Ascending aorta (tissue), 2 donors: ENCODE results near the gene GYG2. TPM values are rescaled to one million over a fixed set of nuclear protein-coding genes. Genes with fewer than 3 reads are reported as not detected.
"Not testable (repeated sequence)": the region's sequence is repeated elsewhere in the genome, so short reads cannot be mapped to it uniquely, and the experiment has no call there.

ENCODE experiments used
- DNase-seq, 2 donors: peaks; one replicate each; pipeline ENCODE4 v3.0.0-alpha.2; 2019; ENCODE audit warnings: low spot score in 2 of 2
- H3K27ac ChIP-seq, 2 donors: fragments of 200-600 bp; sonication (generic); one replicate each; pipeline ENCODE4 v1.5.1; 2016 to 2017; ENCODE audit warnings: mild to moderate bottlenecking in 1 of 2
- H3K27me3 ChIP-seq: fragments of 200-600 bp; sonication (generic); one replicate; pipeline ENCODE4 v1.5.1; 2017
- H3K36me3 ChIP-seq, 2 donors: fragments of 200-600 bp; sonication (generic); one replicate each; pipeline ENCODE4 v1.5.1; 2016
- H3K4me1 ChIP-seq, 2 donors: fragments of 200-600 bp; sonication (generic); one replicate each; pipeline ENCODE4 v1.5.1; 2016 to 2017; ENCODE audit warnings: mild to moderate bottlenecking in 1 of 2
- H3K4me3 ChIP-seq, 2 donors: fragments of 200-600 bp; sonication (generic); one replicate each; pipeline ENCODE4 v1.5.1; 2016 to 2017; ENCODE audit warnings: mild to moderate bottlenecking in 1 of 2
- H3K9me3 ChIP-seq, 2 donors: fragments of 200-600 bp; sonication (generic); one replicate each; pipeline ENCODE4 v1.5.1; 2016
- intact Hi-C: fragments of 100-400 bp; cut with DNase I; formaldehyde crosslinking; loops from one replicate; pipeline ENCODE4 v1.15.1; 2023
- total RNA-seq: library from RNA; depleted of rRNA; stranded (reverse); fragments of >200 nt; gene quantifications from one replicate; pipeline ENCODE4 v1.1.0, GENCODE V29; 2016
- TF ChIP-seq, protein P1 (sequence below), 3 experiments: fragments of 200-600 bp in 2 of 3; fragments of 450-650 bp in 1 of 3; sonication (generic) in 2 of 3; IDR thresholded peaks; one replicate each; pipeline ENCODE4 v1.5.1; 2016 to 2019; ENCODE audit warnings: antibody characterized with exemption in 3 of 3, mild to moderate bottlenecking in 1 of 3, moderate library complexity in 1 of 3

GYG2 gene
- total RNA-seq, 1 donor from 2014 or later: 0.64 TPM

DNA sequence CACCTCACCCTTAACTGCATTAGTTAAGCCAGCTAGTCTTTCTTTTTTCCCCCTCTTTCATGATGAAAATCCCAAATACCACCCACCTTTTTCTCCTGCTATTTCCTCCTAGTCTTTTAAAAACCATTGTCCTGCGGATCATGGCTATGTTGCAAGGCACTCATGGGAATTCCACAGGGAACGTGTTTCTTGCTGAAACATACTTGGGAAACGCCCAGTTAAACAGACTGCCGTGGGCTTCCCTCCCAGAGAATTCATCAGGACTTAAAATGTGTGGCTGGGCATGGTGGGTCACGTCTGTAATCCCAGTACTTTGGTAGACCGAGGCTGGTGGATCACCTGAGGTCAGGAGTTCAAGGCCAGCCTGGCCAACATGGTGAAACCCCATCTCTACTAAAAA is 44.7 kb upstream of the GYG2 start:
- DNase-seq: no peak
- intact Hi-C loops: no loop called here
- Histone ChIP-seq H3K36me3 (no peaks in the 10 kb centered on the region), H3K27me3 (no peaks in the 10 kb centered on the region), H3K4me1 (no peaks in the 10 kb centered on the region), H3K4me3 (no peak overlapping the region), H3K27ac (no peak overlapping the region), H3K9me3 (no peaks in the 10 kb centered on the region)
- TF ChIP-seq, protein P1, sequence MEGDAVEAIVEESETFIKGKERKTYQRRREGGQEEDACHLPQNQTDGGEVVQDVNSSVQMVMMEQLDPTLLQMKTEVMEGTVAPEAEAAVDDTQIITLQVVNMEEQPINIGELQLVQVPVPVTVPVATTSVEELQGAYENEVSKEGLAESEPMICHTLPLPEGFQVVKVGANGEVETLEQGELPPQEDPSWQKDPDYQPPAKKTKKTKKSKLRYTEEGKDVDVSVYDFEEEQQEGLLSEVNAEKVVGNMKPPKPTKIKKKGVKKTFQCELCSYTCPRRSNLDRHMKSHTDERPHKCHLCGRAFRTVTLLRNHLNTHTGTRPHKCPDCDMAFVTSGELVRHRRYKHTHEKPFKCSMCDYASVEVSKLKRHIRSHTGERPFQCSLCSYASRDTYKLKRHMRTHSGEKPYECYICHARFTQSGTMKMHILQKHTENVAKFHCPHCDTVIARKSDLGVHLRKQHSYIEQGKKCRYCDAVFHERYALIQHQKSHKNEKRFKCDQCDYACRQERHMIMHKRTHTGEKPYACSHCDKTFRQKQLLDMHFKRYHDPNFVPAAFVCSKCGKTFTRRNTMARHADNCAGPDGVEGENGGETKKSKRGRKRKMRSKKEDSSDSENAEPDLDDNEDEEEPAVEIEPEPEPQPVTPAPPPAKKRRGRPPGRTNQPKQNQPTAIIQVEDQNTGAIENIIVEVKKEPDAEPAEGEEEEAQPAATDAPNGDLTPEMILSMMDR (IDR thresholded peaks at IDR 0.05): no peak

- TF ChIP-seq, protein P1 (IDR thresholded peaks at IDR 0.05): no peak
- intact Hi-C loops: no loop called here
- Histone ChIP-seq H3K27ac (no peak overlapping the region), H3K4me3 (no peak overlapping the region), H3K4me1 (no peaks in the 10 kb centered on the region), H3K27me3 (no peaks in the 10 kb centered on the region), H3K36me3 (no peaks in the 10 kb centered on the region), H3K9me3 (no peaks in the 10 kb centered on the region)
- DNase-seq: no peak
Measured at GRCh38 chrX:2785538-2785937, 43.2 kb upstream of the GYG2 start.

- intact Hi-C loops: no loop called here
- no peaks in the 10 kb centered on the region for H3K9me3 ChIP-seq
- no peaks in the 10 kb centered on the region for H3K27me3 ChIP-seq
- TF ChIP-seq, protein P1 (IDR thresholded peaks at IDR 0.05): no peak
- no peak for DNase-seq
- H3K27ac ChIP-seq: no peak overlapping the region
- no peaks in the 10 kb centered on the region for H3K36me3 ChIP-seq
- no peak overlapping the region for H3K4me3 ChIP-seq
- no peaks in the 10 kb centered on the region for H3K4me1 ChIP-seq
Measured at GRCh38 chrX:2788980-2789379, 39.8 kb upstream of the GYG2 start.

DNA sequence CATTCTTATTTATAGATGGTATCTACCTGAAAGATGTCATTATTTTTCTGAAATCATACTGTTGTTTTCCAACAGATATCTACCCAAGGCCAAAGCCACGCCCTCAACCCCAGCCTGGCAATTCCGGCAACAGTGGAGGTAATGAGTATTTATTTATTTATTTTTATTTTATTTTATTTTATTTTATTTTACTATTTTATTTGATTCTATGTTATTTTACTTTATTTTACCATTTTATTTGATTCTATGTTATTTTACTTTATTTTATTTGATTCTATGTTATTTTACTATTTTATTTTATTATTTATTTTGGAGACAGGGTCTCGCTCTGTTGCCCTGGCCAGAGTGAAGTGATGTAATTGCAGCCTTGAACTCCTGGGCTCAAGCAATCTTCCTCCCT is 39.2 kb upstream of the GYG2 start:
- Histone ChIP-seq H3K4me3 (no peak overlapping the region), H3K27me3 (no peaks in the 10 kb centered on the region), H3K4me1 (no peaks in the 10 kb centered on the region), H3K36me3 (no peaks in the 10 kb centered on the region), H3K27ac (no peak overlapping the region), H3K9me3 (no peaks in the 10 kb centered on the region)
- no peak for DNase-seq
- intact Hi-C loops: no loop called here
- TF ChIP-seq, protein P1 (IDR thresholded peaks at IDR 0.05): no peak

DNA sequence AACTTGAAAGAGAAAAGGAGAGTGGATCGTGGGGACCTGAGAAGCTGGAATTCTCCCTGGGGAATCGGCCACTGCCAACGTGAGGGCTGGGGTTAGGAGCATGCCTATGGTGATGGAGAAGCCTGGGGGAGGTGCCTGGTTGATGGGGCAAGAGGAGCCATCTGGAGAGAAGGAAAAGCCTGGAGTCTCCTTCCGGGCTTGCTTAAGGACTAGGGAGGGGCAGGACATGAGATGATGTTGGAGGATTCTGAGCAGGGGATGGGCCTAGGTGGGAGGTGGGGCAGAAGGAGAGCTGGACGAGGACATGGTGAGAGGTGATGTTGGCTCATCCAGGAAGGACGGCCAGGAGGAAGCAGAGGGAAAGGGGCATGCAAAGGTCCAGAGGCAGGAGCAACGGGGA is 35.0 kb upstream of the GYG2 start:
- Histone ChIP-seq H3K36me3 (no peaks in the 10 kb centered on the region), H3K27me3 (no peaks in the 10 kb centered on the region), H3K9me3 (no peaks in the 10 kb centered on the region), H3K4me1 (no peaks in the 10 kb centered on the region), H3K4me3 (no peak overlapping the region), H3K27ac (no peak overlapping the region)
- TF ChIP-seq, protein P1 (IDR thresholded peaks at IDR 0.05): no peak
- no peak for DNase-seq
- intact Hi-C loops: no loop called here

DNA sequence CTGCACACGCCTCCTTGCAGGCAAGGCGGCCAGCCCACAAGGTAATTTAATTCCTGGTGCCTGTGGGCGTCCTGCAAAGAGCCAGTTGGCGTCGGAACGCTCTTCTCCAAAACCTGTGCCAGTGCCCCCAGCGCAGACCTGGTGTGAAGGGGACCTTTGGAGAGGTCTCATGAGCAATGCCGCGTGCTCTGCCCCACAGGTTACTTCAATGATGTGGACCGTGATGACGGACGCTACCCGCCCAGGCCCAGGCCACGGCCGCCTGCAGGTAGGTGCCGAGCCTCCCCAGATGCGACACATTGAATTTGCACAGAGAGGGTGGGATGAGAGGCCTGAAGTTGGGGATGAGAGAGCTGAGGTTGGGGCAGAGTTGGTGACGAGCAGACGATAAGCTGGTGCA is 34.4 kb upstream of the GYG2 start:
- Histone ChIP-seq H3K27me3 (no peaks in the 10 kb centered on the region), H3K9me3 (no peaks in the 10 kb centered on the region), H3K36me3 (no peaks in the 10 kb centered on the region), H3K27ac (no peak overlapping the region), H3K4me1 (no peaks in the 10 kb centered on the region), H3K4me3 (no peak overlapping the region)
- intact Hi-C loops: no loop called here
- peak in 1 of 2 donors; percentile 49 for DNase-seq
- TF ChIP-seq, protein P1 (IDR thresholded peaks at IDR 0.05): no peak

GRCh38 chrX:2796808-2797207 is 31.9 kb upstream of the GYG2 start:
- H3K36me3 ChIP-seq, H3K27ac ChIP-seq, intact Hi-C loops, H3K9me3 ChIP-seq, H3K4me1 ChIP-seq, H3K27me3 ChIP-seq, H3K4me3 ChIP-seq: not testable (repeated sequence)
- peak in 1 of 2 donors; percentile 12 for DNase-seq
